Measurements from ENCODE around the gene CEACAM20. TPM values are rescaled to one million over a fixed set of nuclear protein-coding genes. Genes with fewer than 3 reads are reported as not detected.
"Not testable (repeated sequence)": the region's sequence is repeated elsewhere in the genome, so short reads cannot be mapped to it uniquely, and the experiment has no call there.

Gene CEACAM20
- total and polyA plus RNA-seq, 9 donors, result 0.60 TPM; not detected in 8

GRCh38 chr19:44499559-44499958 lies 29.9 kb downstream of the CEACAM20 start:
- TF ChIP-seq EP300 (IDR thresholded peaks at IDR 0.05) (no peak), CTCF (IDR thresholded peaks at IDR 0.05) (no peak), POLR2A (IDR thresholded peaks at IDR 0.05) (no peak)
- Histone ChIP-seq H3K4me3 (peak overlapping the region; percentile 98), H3K4me1 (ENCODE audit: insufficient read depth) (peaks cover 15% of the 10 kb centered on the region), H3K36me3 (no peaks in the 10 kb centered on the region), H3K27me3 (no peaks in the 10 kb centered on the region), H3K9me3 (peaks cover 7 to 40% of the 10 kb centered on the region in 2 donors), H3K27ac (no peak overlapping the region)
- peak in 1 of 5 donors; percentile 13 for DNase-seq
- WGBS, 3 donors, result 16 to 22% (median 18%) methylated on average over 6 of the region's 6 CpGs
- intact Hi-C loops (cut with DNase I), result no loop called here

GRCh38 chr19:44498988-44499387 lies 30.5 kb downstream of the CEACAM20 start:
- H3K36me3 ChIP-seq, result no peaks in the 10 kb centered on the region
- H3K27me3 ChIP-seq, result no peaks in the 10 kb centered on the region
- peaks cover 12 to 45% of the 10 kb centered on the region in 2 donors for H3K9me3 ChIP-seq
- no peak overlapping the region for H3K27ac ChIP-seq
- H3K4me1 ChIP-seq (ENCODE audit: insufficient read depth), result peaks cover 15% of the 10 kb centered on the region
- WGBS, 3 donors, result 97 to 98% (median 97%) methylated on average over 9 of the region's 9 CpGs
- peak in 2 of 5 donors; percentile 22 to 33 for DNase-seq
- TF ChIP-seq EP300 (IDR thresholded peaks at IDR 0.05) (no peak), CTCF (IDR thresholded peaks at IDR 0.05) (no peak), POLR2A (IDR thresholded peaks at IDR 0.05) (no peak)
- H3K4me3 ChIP-seq, result no peak overlapping the region
- intact Hi-C loops (cut with DNase I), result no loop called here

- intact Hi-C loops (cut with DNase I), result no loop called here
- H3K27ac ChIP-seq, result no peak overlapping the region
- no peak overlapping the region for H3K4me3 ChIP-seq
- TF ChIP-seq CTCF (IDR thresholded peaks at IDR 0.05) (no peak), POLR2A (IDR thresholded peaks at IDR 0.05) (no peak), EP300 (IDR thresholded peaks at IDR 0.05) (no peak)
- WGBS, 3 donors, result 96 to 100% (median 99%) methylated on average over 1 of the region's 1 CpG
- DNase-seq, result no peak
- H3K27me3 ChIP-seq, result no peaks in the 10 kb centered on the region
- H3K9me3 ChIP-seq, result peaks cover 27 to 65% of the 10 kb centered on the region in 2 donors
- H3K36me3 ChIP-seq, result no peaks in the 10 kb centered on the region
- peaks cover 15% of the 10 kb centered on the region for H3K4me1 ChIP-seq (ENCODE audit: insufficient read depth)
Measured at GRCh38 chr19:44496711-44497110, 32.8 kb downstream of the CEACAM20 start.

DNA sequence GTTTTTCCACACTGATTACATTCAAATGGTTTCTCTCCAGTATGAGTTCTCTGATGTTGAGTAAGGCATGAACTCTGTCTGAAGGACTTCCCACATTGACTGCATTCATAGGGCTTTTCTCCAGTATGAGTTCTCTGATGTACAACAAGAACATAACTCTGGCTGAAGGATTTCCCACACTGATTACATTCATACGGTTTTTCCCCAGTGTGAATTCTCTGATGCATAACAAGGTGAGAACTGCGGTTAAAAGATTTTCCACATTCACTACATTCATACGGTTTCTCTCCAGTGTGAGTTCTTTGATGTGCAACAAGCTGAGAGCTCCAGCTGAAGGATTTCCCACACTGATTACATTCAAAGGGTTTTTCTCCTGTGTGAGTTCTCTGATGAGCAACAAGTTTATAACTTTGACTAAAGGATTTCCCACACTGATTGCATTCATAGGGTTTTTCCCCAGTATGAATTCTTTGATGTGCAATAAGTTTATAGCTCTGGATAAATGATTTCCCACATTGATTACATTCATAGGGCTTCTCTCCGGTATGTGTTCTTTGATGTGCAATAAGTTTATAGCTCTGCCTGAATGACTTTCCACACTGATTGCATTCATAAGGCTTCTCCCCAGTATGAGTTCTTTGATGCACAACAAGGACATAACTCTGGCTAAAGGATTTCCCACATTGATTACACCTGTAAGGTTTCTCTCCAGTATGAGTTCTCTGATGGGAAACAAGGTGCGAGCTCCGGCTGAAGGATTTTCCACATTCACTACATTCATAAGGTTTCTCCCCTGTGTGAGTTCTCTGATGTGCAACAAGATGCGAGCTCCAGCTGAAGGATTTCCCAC lies 52.7 kb downstream of the CEACAM20 start:
- Histone ChIP-seq H3K27ac (no peak overlapping the region), H3K4me3 (no peak overlapping the region), H3K27me3 (no peaks in the 10 kb centered on the region), H3K9me3 (peaks cover 64 to 85% of the 10 kb centered on the region in 2 donors), H3K36me3 (peaks cover 9% of the 10 kb centered on the region), H3K4me1 (ENCODE audit: insufficient read depth) (no peaks in the 10 kb centered on the region)
- 80 to 98% (median 97%) methylated on average over 7 of the region's 7 CpGs for WGBS, 3 donors
- TF ChIP-seq CTCF (IDR thresholded peaks at IDR 0.05) (no peak), EP300 (IDR thresholded peaks at IDR 0.05) (no peak), POLR2A (IDR thresholded peaks at IDR 0.05) (no peak)
- intact Hi-C loops (cut with DNase I), result no loop called here
- no peak for DNase-seq

GRCh38 chr19:44468730-44469129 lies 60.7 kb downstream of the CEACAM20 start:
- H3K27me3 ChIP-seq; H3K27ac ChIP-seq; H3K36me3 ChIP-seq; DNase-seq; intact Hi-C loops (cut with DNase I); H3K4me3 ChIP-seq; H3K4me1 ChIP-seq (ENCODE audit: insufficient read depth): not testable (repeated sequence)
- WGBS, 3 donors, result 69 to 71% (median 71%) methylated on average over 5 of the region's 5 CpGs
- H3K9me3 ChIP-seq, result peaks cover 7 to 27% of the 10 kb centered on the region in 2 donors

DNA sequence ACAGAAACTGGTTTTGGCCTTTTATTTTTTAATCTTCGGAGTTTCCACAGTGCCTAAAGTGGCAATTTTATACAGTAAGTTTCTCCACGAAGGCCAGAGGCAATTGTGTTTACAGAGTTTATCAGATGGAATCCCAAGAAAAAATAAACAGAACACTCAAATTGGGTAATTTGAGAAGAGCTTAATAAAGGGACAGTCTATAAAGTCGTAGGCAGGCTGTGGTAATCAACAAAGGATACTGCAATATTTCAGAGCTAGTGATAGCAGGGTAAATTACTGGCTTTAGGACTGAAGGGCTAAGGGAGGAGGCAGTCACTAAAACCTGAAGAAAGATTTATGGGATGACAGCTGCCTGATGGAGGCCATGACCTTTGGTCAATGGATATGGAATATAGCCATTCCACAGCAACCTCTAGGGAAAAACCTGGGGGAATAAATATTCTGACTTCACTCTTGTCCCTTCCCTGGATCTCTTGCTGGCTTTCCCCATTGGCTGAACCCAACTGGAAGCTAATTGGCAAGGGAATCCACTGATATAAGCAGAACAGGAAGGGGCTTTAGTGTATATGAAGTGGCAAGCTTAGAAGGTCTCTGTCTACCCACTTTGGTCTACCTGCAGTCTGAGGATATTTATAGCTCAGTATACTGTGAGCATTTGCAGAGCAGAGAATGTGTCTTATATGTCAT lies 66.7 kb downstream of the CEACAM20 start:
- H3K9me3 ChIP-seq; H3K4me3 ChIP-seq; H3K27me3 ChIP-seq; H3K36me3 ChIP-seq; DNase-seq; intact Hi-C loops (cut with DNase I); H3K4me1 ChIP-seq (ENCODE audit: insufficient read depth); H3K27ac ChIP-seq: not testable (repeated sequence)
- 43 to 49% (median 43%) methylated on average over 3 of the region's 3 CpGs for WGBS, 3 donors

Measured in ovary (tissue), 9 donors.